Measurements from ENCODE around the gene CBR3. TPM values are rescaled to one million over a fixed set of nuclear protein-coding genes. Genes with fewer than 3 reads are reported as not detected.

Gene CBR3
- total and polyA plus RNA-seq, 2 of the 13 experiments (the other 11 are each of a cell fraction or from before 2014, with no cell fraction given) = not detected

GRCh38 chr21:36156815-36157670 is 22.2 kb downstream of the CBR3 start, which contains the start of gene DOP1B (continued):
- TF ChIP-seq HMGXB3 (CRISPR knock-in tag; IDR thresholded peaks at IDR 0.05; ENCODE audit: borderline replicate concordance) (no peak), RBFOX2 (IDR thresholded peaks at IDR 0.05; ENCODE audit: low read depth, low read length) (peak; percentile 79), ZNF367 (CRISPR knock-in tag; IDR thresholded peaks at IDR 0.05; ENCODE audit: borderline replicate concordance) (no peak), CC2D1A (CRISPR knock-in tag; IDR thresholded peaks at IDR 0.05) (no peak), ZNF383 (CRISPR knock-in tag; IDR thresholded peaks at IDR 0.05; ENCODE audit: borderline replicate concordance) (no peak), NFE2L2 (IDR thresholded peaks at IDR 0.05; ENCODE audit: low read length) (no peak), SP4 (CRISPR knock-in tag; IDR thresholded peaks at IDR 0.05) (peak; percentile 3; the same call in 1 of the 2 replicates), TRAFD1 (CRISPR knock-in tag; IDR thresholded peaks at IDR 0.05; ENCODE audit: borderline replicate concordance) (no peak), ZNF503 (CRISPR knock-in tag; IDR thresholded peaks at IDR 0.05) (no peak), ZNF441 (CRISPR knock-in tag; IDR thresholded peaks at IDR 0.05; ENCODE audit: borderline replicate concordance) (no peak), BRD4 (CRISPR knock-in tag; IDR thresholded peaks at IDR 0.05) (no peak), EZH2 (conservative IDR thresholded peaks at IDR 0.05; ENCODE audit: low read depth, low read length) (no peak), TOPORS (CRISPR knock-in tag; IDR thresholded peaks at IDR 0.05) (0 out of 2 replicates have a peak, but pooled peaks have one; percentile 30), ZSCAN30 (CRISPR knock-in tag; IDR thresholded peaks at IDR 0.05) (no peak), MTF1 (CRISPR knock-in tag; IDR thresholded peaks at IDR 0.05) (no peak), TRIM22 (IDR thresholded peaks at IDR 0.05) (no peak), ZNF329 (CRISPR knock-in tag; IDR thresholded peaks at IDR 0.05; ENCODE audit: low read depth) (peak; percentile 53; the same call in 1 of the 2 replicates), ZSCAN29 (CRISPR knock-in tag; conservative IDR thresholded peaks at IDR 0.05) (no peak; the same call in 1 of the 2 replicates), ZNF207 (IDR thresholded peaks at IDR 0.05; ENCODE audit: borderline replicate concordance) (no peak), ZNF552 (CRISPR knock-in tag; IDR thresholded peaks at IDR 0.05; ENCODE audit: borderline replicate concordance) (no peak)
